Caki2 (cell line): ENCODE measurements around the gene MBNL1. TPM values are rescaled to one million over a fixed set of nuclear protein-coding genes. Genes with fewer than 3 reads are reported as not detected.
A peak's percentile ranks its signal among the peaks of the same experiment; 100 is the strongest.

Source experiments
- DNase-seq: peaks from one replicate; pipeline ENCODE4 v3.0.0-alpha.2; 2015; ENCODE audit warnings: low read depth
- in situ Hi-C: cut with HindIII; loops from 2 replicates; pipeline ENCODE4 v1.10.0; 2016; ENCODE audit warnings: low sequenced_read_pairs, low pct_unique_long_range_greater_than_20kb, mixed read lengths
- total RNA-seq: library from RNA; depleted of rRNA; stranded (reverse); fragments of >200 nt; shearing (Covaris generic); gene quantifications from 2 replicates; pipeline ENCODE4 v1.2.3, GENCODE V29; 2014; ENCODE audit warnings: low replicate concordance

The MBNL1 gene
- total RNA-seq, 1 experiment from 2014 or later, result 89.0 TPM

GRCh38 chr3:152245498-152246170 is 23.1 kb upstream of the MBNL1 start:
- in situ Hi-C loops, result no loop called here

GRCh38 chr3:152251916-152252315 is 16.8 kb upstream of the MBNL1 start:
- DNase-seq, result no peak
- in situ Hi-C loops, result no loop called here

More at GRCh38 chr3:152245498-152246170, 23.1 kb upstream of the MBNL1 start:
- DNase-seq, result no peak

DNA sequence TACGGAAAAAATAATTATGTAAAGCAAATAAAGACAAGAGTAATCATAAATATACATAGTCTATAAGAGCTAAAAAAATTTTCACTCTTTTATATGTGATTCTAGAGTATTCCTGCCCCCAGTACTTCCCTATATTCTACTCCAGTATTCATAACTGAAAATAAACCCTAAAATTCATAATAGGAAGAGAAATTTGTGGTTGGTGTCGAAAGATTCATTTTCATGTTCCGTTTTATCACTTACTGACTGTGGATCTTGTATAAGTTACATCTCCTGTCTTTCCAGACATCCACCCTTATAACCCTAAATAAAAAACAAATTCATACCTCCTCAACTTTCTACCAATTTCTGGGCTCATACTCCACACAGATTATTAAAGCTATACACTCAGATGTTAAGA is 16.0 kb upstream of the MBNL1 start:
- in situ Hi-C loops, result no loop called here
- no peak for DNase-seq

DNA sequence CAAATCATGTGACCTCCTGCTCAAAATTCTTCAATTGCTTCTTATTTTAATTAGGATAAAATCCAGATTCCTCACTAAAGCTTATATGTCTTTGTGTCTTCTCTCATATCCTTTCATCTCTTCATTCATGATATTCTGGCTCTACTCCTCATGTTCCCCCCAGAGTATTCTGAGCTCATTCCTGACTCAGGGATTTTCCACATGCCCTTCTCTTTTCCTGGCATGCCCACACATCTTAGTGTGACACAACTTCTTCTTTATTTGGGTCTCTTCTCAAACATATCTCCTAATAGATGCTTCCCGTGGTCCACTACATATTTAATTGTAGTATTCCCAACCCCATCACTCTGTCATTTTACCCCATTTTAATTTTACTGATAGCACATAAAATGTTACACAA is 15.2 kb upstream of the MBNL1 start:
- in situ Hi-C loops, result no loop called here
- DNase-seq, result no peak

GRCh38 chr3:152254041-152254440 is 14.7 kb upstream of the MBNL1 start:
- in situ Hi-C loops, result no loop called here

DNA sequence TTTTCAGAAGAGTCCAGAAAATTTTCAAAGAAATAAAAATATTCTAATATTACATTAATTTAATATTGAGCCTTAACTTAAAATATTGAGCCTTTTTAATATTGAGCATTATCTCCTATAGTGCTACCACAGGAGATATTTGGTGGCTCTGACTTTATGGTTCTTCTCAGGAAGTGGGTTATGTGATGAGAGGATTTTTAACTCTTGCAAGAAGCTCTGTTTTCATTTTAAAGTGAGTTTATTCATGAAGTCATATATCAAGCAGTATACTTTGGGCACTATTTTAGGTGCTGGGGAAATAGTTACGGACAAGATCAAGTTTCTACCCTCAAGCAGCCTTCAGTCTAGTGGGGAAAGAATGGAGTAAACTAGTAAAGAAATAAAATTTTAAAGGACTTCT is 13.4 kb upstream of the MBNL1 start:
- DNase-seq, result no peak
- in situ Hi-C loops, result no loop called here

More at GRCh38 chr3:152254041-152254440, 14.7 kb upstream of the MBNL1 start:
- no peak for DNase-seq

DNA sequence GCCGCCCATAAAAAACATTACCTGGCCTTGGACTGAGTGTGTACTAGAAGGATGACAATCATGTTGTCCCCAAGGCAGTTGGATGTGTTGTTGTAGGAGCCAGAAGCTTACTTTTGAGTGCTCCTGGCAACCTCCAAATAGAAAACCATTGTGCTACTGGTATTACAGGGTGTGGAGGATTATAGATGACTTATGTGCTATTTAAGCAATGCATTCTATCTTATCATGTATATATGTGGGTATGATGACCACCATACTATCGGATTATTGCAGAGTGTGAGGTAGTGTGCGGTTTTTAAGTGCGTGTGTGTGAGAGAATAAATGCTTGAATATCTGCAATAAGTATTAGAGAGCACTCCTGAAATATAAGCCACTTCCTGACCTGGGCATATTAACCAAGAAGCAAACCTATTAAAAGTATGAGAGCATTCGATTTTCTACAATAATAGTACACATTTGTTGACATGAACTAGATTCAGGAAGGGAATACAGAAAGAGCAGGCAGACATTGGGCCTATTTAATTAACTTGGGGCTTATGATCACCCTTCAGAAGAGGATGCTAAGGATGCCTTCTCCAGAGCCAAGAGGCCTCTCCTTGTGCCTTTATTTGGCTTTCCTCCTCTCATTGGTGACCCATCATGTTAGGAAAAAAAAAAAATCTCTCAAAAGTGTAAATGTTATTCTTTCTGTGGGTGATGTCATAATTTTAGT is 11.7 kb upstream of the MBNL1 start:
- no peak for DNase-seq
- in situ Hi-C loops, result no loop called here

- DNase-seq, result no peak
- in situ Hi-C loops, result no loop called here
These were observed 11.1 kb upstream of the MBNL1 start for GRCh38 chr3:152257563-152258035.

DNA sequence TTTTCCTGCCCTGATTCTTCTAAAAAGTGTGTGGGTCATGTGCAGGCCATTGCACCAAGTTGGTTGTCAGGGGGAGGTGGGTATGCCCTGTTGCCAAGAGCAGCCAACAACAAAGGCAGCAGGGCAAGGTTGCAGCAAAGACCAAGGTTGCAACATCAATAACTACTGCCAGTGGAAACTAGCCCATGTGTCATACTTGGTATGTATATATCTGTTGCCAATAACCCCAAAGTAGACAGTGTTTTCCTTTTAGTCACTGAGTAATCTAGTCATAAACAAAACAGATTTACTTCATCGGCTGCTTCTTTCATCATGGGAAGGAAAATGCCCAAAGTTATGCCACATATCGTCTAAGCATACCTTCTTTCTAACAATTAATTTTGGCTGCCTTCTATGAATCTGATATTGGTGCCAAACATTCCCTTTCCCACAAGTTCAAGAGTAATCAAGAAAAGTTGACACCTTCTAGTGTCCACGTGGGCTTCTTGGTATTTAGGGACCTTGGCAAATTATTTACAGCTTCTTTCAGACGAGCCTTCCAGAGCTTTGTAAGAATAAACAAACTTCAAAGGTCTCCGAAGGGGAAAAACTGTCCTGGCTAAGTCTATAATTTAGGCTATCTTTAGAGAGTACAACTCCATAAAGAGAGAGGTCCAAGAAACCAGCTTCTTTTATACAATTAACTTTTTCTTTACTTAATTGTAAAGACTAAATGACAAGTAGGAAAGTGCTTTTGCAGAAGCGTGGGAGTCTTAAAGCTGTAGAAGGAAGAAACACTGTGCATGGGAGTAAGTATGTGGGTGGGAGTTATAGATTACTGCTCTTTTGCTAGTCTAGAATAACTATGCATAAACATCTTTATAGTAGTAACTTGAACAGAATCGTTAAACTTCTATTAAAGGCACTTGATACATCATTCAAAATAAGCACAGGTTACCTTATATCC is 10.0 kb upstream of the MBNL1 start:
- DNase-seq, result peak; percentile 89
- in situ Hi-C loops, result no loop called here

DNA sequence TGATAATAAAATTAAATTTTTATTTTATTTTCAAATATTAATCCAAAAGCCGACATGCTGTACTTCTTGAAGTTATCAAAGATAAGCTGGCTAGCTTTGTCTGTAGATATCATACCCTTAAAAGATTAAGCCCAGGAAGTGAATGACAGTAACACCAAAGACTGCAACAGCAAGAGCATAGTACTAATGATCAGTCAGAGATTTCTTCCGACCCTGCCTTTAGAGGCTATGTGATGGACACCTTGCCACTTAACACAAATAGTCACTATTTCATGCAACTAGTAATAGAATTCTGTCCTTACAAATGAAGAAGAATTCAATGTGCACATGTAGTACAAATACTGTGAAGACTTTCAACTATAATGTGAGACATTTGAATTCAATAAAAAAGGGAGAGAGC is 9.3 kb upstream of the MBNL1 start:
- DNase-seq, result no peak
- in situ Hi-C loops, result no loop called here

GRCh38 chr3:152260026-152260425 is 8.7 kb upstream of the MBNL1 start:
- DNase-seq, result no peak
- in situ Hi-C loops, result no loop called here

DNA sequence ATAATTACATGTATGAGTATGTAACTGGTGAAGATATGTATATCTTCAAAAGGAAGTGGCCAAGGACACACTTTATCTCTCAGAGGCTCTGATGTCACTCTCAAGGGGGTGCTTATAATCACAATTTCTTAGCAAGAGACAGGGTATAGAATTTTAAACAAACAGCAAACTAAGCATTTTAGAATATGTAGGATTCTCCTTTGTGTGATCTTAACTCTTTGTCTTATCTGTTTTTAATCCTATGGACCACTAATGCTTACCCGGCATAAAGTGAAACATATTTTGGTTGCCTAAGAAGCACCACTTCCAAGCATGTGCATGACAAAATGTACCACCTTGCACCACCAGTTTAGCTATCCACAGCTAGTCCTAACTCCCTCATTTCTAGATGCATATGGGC is 8.2 kb upstream of the MBNL1 start:
- no peak for DNase-seq
- in situ Hi-C loops, result no loop called here

DNA sequence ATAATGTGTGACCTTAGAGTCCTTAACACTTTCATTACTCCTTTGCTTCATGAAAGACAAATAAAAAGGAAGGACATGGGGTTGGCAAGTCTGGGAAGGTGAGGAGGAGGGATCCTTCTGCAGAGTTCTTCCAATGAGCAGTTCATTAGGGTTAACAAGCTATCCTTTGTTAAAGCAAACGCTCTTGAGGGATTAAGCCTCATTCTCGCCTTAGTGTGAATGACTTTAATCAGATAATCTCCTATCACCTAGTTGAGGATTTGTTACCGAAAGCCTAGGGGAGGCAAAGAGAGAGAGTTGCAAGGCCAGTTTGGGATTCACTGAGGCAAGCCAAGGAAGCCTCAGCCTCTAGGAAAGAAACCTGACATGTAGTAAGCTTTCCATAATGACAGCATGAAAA is 7.4 kb upstream of the MBNL1 start:
- in situ Hi-C loops, result no loop called here
- no peak for DNase-seq

DNA sequence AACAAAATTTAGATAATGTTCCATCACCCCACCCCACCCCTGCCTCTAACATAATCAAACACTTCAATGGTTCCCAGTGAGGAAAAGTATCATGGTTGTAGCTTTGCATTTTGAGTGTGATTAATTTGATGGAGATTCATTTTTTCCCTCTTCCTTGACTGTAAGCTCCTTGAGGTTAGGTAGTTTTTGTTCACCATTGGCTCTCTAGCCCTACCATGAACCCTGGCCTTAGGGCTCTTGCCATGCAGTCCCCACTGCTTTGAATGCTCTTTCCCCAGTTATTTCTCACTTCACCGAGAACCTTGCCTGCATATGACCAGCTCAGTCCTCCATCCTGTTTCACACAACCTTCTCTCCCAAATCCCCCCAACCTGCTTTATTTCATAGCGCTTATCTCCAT is 5.0 kb upstream of the MBNL1 start:
- no peak for DNase-seq
- in situ Hi-C loops, result no loop called here

DNA sequence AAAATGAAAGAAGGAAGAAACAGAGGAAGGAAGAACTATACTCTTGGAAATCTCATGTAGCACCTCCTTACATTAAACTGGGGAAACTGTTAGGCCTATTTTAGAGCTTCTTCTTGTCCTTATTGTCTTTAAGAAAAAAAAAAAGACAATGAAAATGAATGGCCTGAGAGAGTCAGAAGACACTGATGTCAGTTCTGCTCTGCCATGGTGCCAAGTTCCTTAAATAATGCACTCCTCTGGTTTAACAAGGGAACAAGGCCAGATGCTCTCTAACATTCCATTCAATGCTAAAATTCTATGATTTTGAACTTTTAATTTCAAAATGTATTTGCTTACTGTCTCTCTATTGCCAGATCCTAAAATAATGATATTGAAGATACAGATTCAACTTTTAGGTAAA is 4.4 kb upstream of the MBNL1 start:
- no peak for DNase-seq
- in situ Hi-C loops, result no loop called here

DNA sequence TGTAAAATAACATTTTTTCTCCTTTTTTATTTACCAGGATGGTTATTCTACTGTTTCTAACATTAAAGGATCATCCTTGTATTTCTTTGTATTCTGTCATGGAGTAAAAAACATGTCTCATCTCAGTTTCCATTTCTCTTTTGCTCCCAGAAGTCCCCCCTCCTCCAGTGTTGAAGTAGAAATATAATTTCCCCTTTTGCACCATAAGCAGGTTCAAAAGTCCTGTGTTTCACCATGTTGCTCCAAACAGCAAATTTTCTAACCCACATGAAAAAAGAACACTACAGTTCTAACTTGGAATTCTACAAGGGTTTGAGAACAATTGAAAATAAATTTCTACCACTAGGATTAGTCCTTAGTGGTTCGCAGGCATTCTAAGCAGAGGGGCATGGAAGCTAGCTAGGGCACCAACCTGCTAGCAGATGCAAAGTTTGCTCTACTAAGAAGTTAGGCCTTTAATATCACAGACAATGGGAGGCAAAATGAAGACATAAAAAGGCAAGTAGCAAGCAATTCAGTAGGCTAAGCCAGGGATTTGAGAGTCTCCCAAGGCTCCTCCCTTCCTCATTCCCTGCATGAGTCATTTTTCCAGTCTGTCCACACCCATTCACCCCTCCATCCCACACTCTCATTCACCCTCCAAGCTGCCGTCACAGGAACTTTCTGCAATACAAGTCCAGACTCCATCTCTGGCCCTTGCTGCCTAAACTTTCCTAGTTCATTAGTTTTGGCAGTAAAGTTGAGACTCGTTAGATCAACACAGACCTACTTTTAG is 2.3 kb upstream of the MBNL1 start:
- in situ Hi-C loops, result no loop called here
- DNase-seq, result peak; percentile 85

GRCh38 chr3:152267831-152268554 is 736 bp upstream of the MBNL1 start:
- in situ Hi-C loops, result no loop called here
- DNase-seq, result no peak
